Measurements from ENCODE around the gene SMIM22.
A peak's percentile ranks its signal among the peaks of the same experiment; 100 is the strongest.
"Not testable (repeated sequence)": the region's sequence is repeated elsewhere in the genome, so short reads cannot be mapped to it uniquely, and the experiment has no call there.

The SMIM22 gene

GRCh38 chr16:4769306-4769638, 25.9 kb upstream of the SMIM22 start:
- no peak for DNase-seq (ENCODE audit: low spot score)

- DNase-seq (ENCODE audit: low spot score) = no peak
Measured at GRCh38 chr16:4771646-4772045, 23.5 kb upstream of the SMIM22 start.

GRCh38 chr16:4772351-4772750, 22.8 kb upstream of the SMIM22 start:
- DNase-seq (ENCODE audit: low spot score) = no peak

GRCh38 chr16:4775005-4775404, 20.2 kb upstream of the SMIM22 start:
- no peak for DNase-seq (ENCODE audit: low spot score)

GRCh38 chr16:4776141-4776705, 18.9 kb upstream of the SMIM22 start:
- no peak for DNase-seq (ENCODE audit: low spot score)

GRCh38 chr16:4777339-4778049, 17.7 kb upstream of the SMIM22 start:
- DNase-seq (ENCODE audit: low spot score) = no peak

- DNase-seq (ENCODE audit: low spot score) = no peak
Measured at GRCh38 chr16:4778050-4778392, 17.1 kb upstream of the SMIM22 start.

- no peak for DNase-seq (ENCODE audit: low spot score)
Measured at GRCh38 chr16:4780235-4780634, 14.9 kb upstream of the SMIM22 start.

- DNase-seq (ENCODE audit: low spot score) = no peak
Measured at GRCh38 chr16:4783251-4783950, 11.8 kb upstream of the SMIM22 start.

GRCh38 chr16:4783951-4784336, 11.2 kb upstream of the SMIM22 start:
- no peak for DNase-seq (ENCODE audit: low spot score)

- DNase-seq (ENCODE audit: low spot score) = not testable (repeated sequence)
Measured at GRCh38 chr16:4784444-4784987, 10.7 kb upstream of the SMIM22 start.

GRCh38 chr16:4785758-4786433, 9.3 kb upstream of the SMIM22 start:
- no peak for DNase-seq (ENCODE audit: low spot score)

GRCh38 chr16:4787068-4787467, 8.1 kb upstream of the SMIM22 start:
- DNase-seq (ENCODE audit: low spot score) = no peak

- DNase-seq (ENCODE audit: low spot score) = no peak
Measured at GRCh38 chr16:4787627-4788482, 7.3 kb upstream of the SMIM22 start, which contains the start of gene SEPTIN12. TSS of gene SEPTIN12 (minus strand) at chr16:4788345. CDS start at chr16:4787645, 700 bp downstream.

GRCh38 chr16:4788489-4788889, 6.7 kb upstream of the SMIM22 start:
- no peak for DNase-seq (ENCODE audit: low spot score)

GRCh38 chr16:4788910-4789309, 6.3 kb upstream of the SMIM22 start:
- no peak for DNase-seq (ENCODE audit: low spot score)

GRCh38 chr16:4790261-4790660, 4.9 kb upstream of the SMIM22 start:
- no peak for DNase-seq (ENCODE audit: low spot score)

GRCh38 chr16:4790871-4791270, 4.3 kb upstream of the SMIM22 start:
- peak; percentile 7 for DNase-seq (ENCODE audit: low spot score)

- no peak for DNase-seq (ENCODE audit: low spot score)
Measured at GRCh38 chr16:4792951-4793513, 2.1 kb upstream of the SMIM22 start.

GRCh38 chr16:4795828-4796572, 831 bp downstream of the SMIM22 start:
- no peak for DNase-seq (ENCODE audit: low spot score)
